Ovary (tissue), 9 donors: ENCODE data around the gene DOCK2. TPM values are rescaled to one million over a fixed set of nuclear protein-coding genes. Genes with fewer than 3 reads are reported as not detected.

Experiments
- DNase-seq, 5 donors: peaks; one replicate each; pipeline ENCODE4 v3.0.0-alpha.2; 2019 to 2020
- H3K27ac ChIP-seq, 2 donors: fragments of 200-600 bp; one replicate each; pipeline versions ENCODE4 v1.5.1 to v1.8.0; 2019 to 2022
- H3K27me3 ChIP-seq: fragments of 200-600 bp; one replicate; pipeline ENCODE4 v1.8.0; 2022
- H3K36me3 ChIP-seq: fragments of 200-600 bp; sonication (generic); one replicate; pipeline ENCODE4 v1.5.1; 2019
- H3K4me1 ChIP-seq: one replicate; pipeline ENCODE4 v1.8.1; 2013; ENCODE audit warnings: mild to moderate bottlenecking, moderate library complexity; ENCODE audit not compliant: insufficient read depth
- H3K4me3 ChIP-seq: fragments of 200-600 bp; sonication (generic); one replicate; pipeline ENCODE4 v1.5.1; 2017
- H3K9me3 ChIP-seq, 2 donors: fragments of 200-600 bp in 1 of 2; sonication (generic) in 1 of 2; one replicate each; pipeline versions ENCODE4 v1.5.1 to v1.8.1; 2013 to 2019; ENCODE audit warnings: mild to moderate bottlenecking in 1 of 2, moderate library complexity in 1 of 2
- CTCF ChIP-seq, 3 donors: fragments of 450-650 bp in 2 of 3; fragments of 200-600 bp in 1 of 3; IDR thresholded peaks; one replicate each; pipeline versions ENCODE4 v1.5.1 to v1.8.0; 2016 to 2022; ENCODE audit warnings: antibody characterized with exemption in 3 of 3, mild to moderate bottlenecking in 1 of 3
- EP300 ChIP-seq: sonication (generic); formaldehyde crosslinking; IDR thresholded peaks from one replicate; pipeline ENCODE4 v1.6.1; 2017; ENCODE audit warnings: antibody characterized with exemption
- POLR2A ChIP-seq: fragments of 450-650 bp; IDR thresholded peaks from one replicate; pipeline ENCODE4 v1.6.1; 2017; ENCODE audit warnings: antibody characterized with exemption, mild to moderate bottlenecking, moderate library complexity
- WGBS, 3 donors: extraction: QIAGEN DNeasy Blood & Tissue Kit in 1 of 3; methylation state at CpG; one replicate each; pipeline versions ENCODE4 v1.1.5 to v1.1.7; 2013 to 2017; 5-methylcytosine and 5-hydroxymethylcytosine counted together
- intact Hi-C, 4 donors: fragments of 100-400 bp; cut with DNase I; formaldehyde crosslinking; loops; one replicate each; pipeline versions ENCODE4 v1.11.0 to v1.15.1; 2022 to 2023
- polyA plus RNA-seq, 2 donors: library from polyadenylated mRNA; stranded (reverse); fragments of 200-250 nt in 1 of 2; fragments of 350-450 nt in 1 of 2; fragmentation: Illumina TruSeq in 1 of 2; extraction: RNeasy Lipid Tissue Mini Kit (QIAGEN cat#74804) in 1 of 2; gene quantifications; one replicate each; pipeline ENCODE4 v1.2.3, GENCODE V29; 2013 to 2014
- total RNA-seq, 7 donors: library from RNA; depleted of rRNA in 2 of 7; stranded (reverse); fragments of >200 nt in 2 of 7; fragmentation: NEBNext Ultra II Directional in 3 of 7; extraction: Animal tissue kit (Norgen Biotek cat#: 25700) in 3 of 7; gene quantifications; one replicate each; pipeline versions ENCODE4 v1.1.0 to v1.2.4, GENCODE V29; 2016 to 2023
- donor health status: DM: no; HTN: no; CAD: no; lungs with moderate emphysema.
- donor health status: DM: no; HTN: no; CAD: no.
- donor health status: Bipolar disorder and iron deficiency.
- donor health status: DM: yes; HTN: yes; CAD: no.
- donor health status: DM: no; HTN: no; CAD: no.
- donor health status: DM: yes; HTN: yes; CAD: no.

The DOCK2 gene
- total and polyA plus RNA-seq, 9 donors: 1.3 to 10.2 (median 5.4) TPM

- Histone ChIP-seq H3K4me3 (no peak overlapping the region), H3K9me3 (no peaks in the 10 kb centered on the region), H3K4me1 (no peaks in the 10 kb centered on the region), H3K27ac (no peak overlapping the region), H3K36me3 (no peaks in the 10 kb centered on the region), H3K27me3 (no peaks in the 10 kb centered on the region)
- DNase-seq: no peak
- intact Hi-C loops: no loop called here
- no peak for TF ChIP-seq CTCF (IDR thresholded peaks at IDR 0.05)
- TF ChIP-seq EP300: no peak
- 64 to 72% (median 70%) methylated on average over 2 of the region's 2 CpGs for WGBS, 3 donors
Measured at GRCh38 chr5:169861934-169862333, 224.9 kb downstream of the DOCK2 start.

- TF ChIP-seq EP300: no peak
- no peak for TF ChIP-seq POLR2A
- no peak for TF ChIP-seq CTCF (IDR thresholded peaks at IDR 0.05)
- Histone ChIP-seq H3K4me1 (no peaks in the 10 kb centered on the region), H3K27me3 (no peaks in the 10 kb centered on the region), H3K9me3 (no peaks in the 10 kb centered on the region), H3K36me3 (no peaks in the 10 kb centered on the region), H3K27ac (no peak overlapping the region), H3K4me3 (no peak overlapping the region)
- intact Hi-C loops: no loop called here
- 83 to 92% (median 84%) methylated on average over 4 of the region's 4 CpGs for WGBS, 3 donors
- no peak for DNase-seq
Measured at GRCh38 chr5:169862391-169862811, 225.3 kb downstream of the DOCK2 start.

- no peaks in the 10 kb centered on the region for H3K4me1 ChIP-seq
- no peak overlapping the region for H3K27ac ChIP-seq
- intact Hi-C loops: no loop called here
- TF ChIP-seq POLR2A (no peak), CTCF (IDR thresholded peaks at IDR 0.05) (no peak), EP300 (no peak)
- no peaks in the 10 kb centered on the region for H3K36me3 ChIP-seq
- no peaks in the 10 kb centered on the region for H3K27me3 ChIP-seq
- no peak overlapping the region for H3K4me3 ChIP-seq
- 87 to 100% (median 92%) methylated on average over 1 of the region's 1 CpG for WGBS, 3 donors
- DNase-seq: no peak
- no peaks in the 10 kb centered on the region for H3K9me3 ChIP-seq
Measured at GRCh38 chr5:169864483-169864882, 227.4 kb downstream of the DOCK2 start.

GRCh38 chr5:169867347-169867746, 230.3 kb downstream of the DOCK2 start:
- Histone ChIP-seq H3K9me3 (no peaks in the 10 kb centered on the region), H3K4me3 (no peak overlapping the region), H3K4me1 (no peaks in the 10 kb centered on the region), H3K27me3 (no peaks in the 10 kb centered on the region), H3K36me3 (no peaks in the 10 kb centered on the region), H3K27ac (no peak overlapping the region)
- no peak for TF ChIP-seq POLR2A
- TF ChIP-seq EP300: no peak
- TF ChIP-seq CTCF (IDR thresholded peaks at IDR 0.05): no peak
- no peak for DNase-seq
- intact Hi-C loops: no loop called here
- WGBS, 3 donors: 83 to 93% (median 89%) methylated on average over 2 of the region's 2 CpGs

DNA sequence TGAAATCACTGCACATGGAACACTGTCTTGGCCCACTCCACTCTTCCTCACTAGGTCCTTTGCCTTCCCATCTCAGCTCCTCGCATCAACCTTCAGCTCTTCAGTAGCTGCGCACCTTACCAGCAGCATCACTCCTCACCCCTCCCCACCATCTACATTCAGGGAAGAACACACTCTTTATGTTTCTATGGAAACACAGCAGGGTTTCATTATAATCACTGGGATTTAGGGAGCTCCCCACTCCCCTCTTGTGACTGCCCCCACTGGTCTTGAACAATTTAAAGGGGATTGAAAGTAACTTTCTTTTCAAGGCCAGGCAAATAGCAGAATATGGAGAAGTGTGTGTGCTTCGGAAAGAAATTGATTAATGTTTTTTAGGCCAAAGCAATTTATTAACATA, 232.0 kb downstream of the DOCK2 start:
- H3K27ac ChIP-seq: no peak overlapping the region
- intact Hi-C loops: no loop called here
- 78 to 85% (median 79%) methylated on average over 3 of the region's 3 CpGs for WGBS, 3 donors
- no peaks in the 10 kb centered on the region for H3K9me3 ChIP-seq
- H3K4me3 ChIP-seq: no peak overlapping the region
- no peaks in the 10 kb centered on the region for H3K27me3 ChIP-seq
- TF ChIP-seq POLR2A (no peak), EP300 (no peak), CTCF (IDR thresholded peaks at IDR 0.05) (no peak)
- no peak for DNase-seq
- H3K36me3 ChIP-seq: no peaks in the 10 kb centered on the region
- no peaks in the 10 kb centered on the region for H3K4me1 ChIP-seq
